Lower leg skin (tissue), 3 donors: Measurements from ENCODE around the gene DNAI1.

ENCODE experiments used
- CTCF ChIP-seq, 3 donors: fragments of 450-650 bp; IDR thresholded peaks; one replicate each; pipeline ENCODE4 v1.5.1; 2016; ENCODE audit warnings: antibody characterized with exemption in 3 of 3, mild to moderate bottlenecking in 3 of 3, moderate library complexity in 2 of 3
- POLR2A ChIP-seq, 2 donors: fragments of 450-650 bp; IDR thresholded peaks; one replicate each; pipeline ENCODE4 v1.6.1; 2016 to 2017; ENCODE audit warnings: antibody characterized with exemption in 2 of 2, mild to moderate bottlenecking in 1 of 2, moderate library complexity in 1 of 2

- no peak for TF ChIP-seq CTCF (IDR thresholded peaks at IDR 0.05)
- TF ChIP-seq POLR2A (IDR thresholded peaks at IDR 0.05): no peak
These were observed 28.0 kb downstream of the DNAI1 start for GRCh38 chr9:34486572-34486971.
